ENCODE measurements around the gene PLXNA4. TPM values are rescaled to one million over a fixed set of nuclear protein-coding genes. Genes with fewer than 3 reads are reported as not detected.

PLXNA4 gene
- polyA plus RNA-seq, 2 of the 4 experiments (the other 2 are of a cell fraction) = 0.12 to 0.34 TPM

GRCh38 chr7:132531562-132531961, 44.7 kb downstream of the PLXNA4 start:
- CTCF ChIA-PET = interaction anchor here (0.6 kb wide), 1 partner anchor 11 kb away, joined by 3 read pairs; no protein-coding TSS in a partner anchor
- no peak overlapping the region for H3K4me2 ChIP-seq
- POLR2A ChIA-PET = no interaction called here
- no peaks in the 10 kb centered on the region for H3K4me1 ChIP-seq
- ATAC-seq (no peak), DNase-seq (ENCODE audit: low read depth in 1 of 2, low spot score in 1 of 2) (no peak), FAIRE-seq (no peak)
- no peak overlapping the region for H3K4me3 ChIP-seq
- TF ChIP-seq RFX5 (IDR thresholded peaks at IDR 0.05) (no peak), MAZ (IDR thresholded peaks at IDR 0.05; ENCODE audit: borderline replicate concordance, low read depth, low read length) (no peak), KDM5A (IDR thresholded peaks at IDR 0.05) (no peak), NPAS2 (CRISPR knock-in tag; IDR thresholded peaks at IDR 0.05; ENCODE audit: borderline replicate concordance) (no peak), JUN (IDR thresholded peaks at IDR 0.05) (no peak), HDAC2 (IDR thresholded peaks at IDR 0.05) (no peak), POLR2A (IDR thresholded peaks at IDR 0.05; ENCODE audit: low read length) (no peak), MAFK (IDR thresholded peaks at IDR 0.05; ENCODE audit: partially characterized antibody) (no peak), ZSCAN20 (CRISPR knock-in tag; IDR thresholded peaks at IDR 0.05) (no peak), USF2 (IDR thresholded peaks at IDR 0.05) (no peak), RCOR1 (IDR thresholded peaks at IDR 0.05; ENCODE audit: low read depth, low read length) (no peak), RNF2 (IDR thresholded peaks at IDR 0.05; ENCODE audit: borderline replicate concordance, low read depth) (no peak), TP53 (CRISPR knock-in tag; IDR thresholded peaks at IDR 0.05) (no peak), ZFP36 (IDR thresholded peaks at IDR 0.05; ENCODE audit: borderline replicate concordance, partially characterized antibody) (no peak), ESRRA (IDR thresholded peaks at IDR 0.05; ENCODE audit: borderline replicate concordance, low read length) (no peak), GATA3 (IDR thresholded peaks at IDR 0.05; ENCODE audit: borderline replicate concordance) (no peak)
- no peak overlapping the region for H3K27ac ChIP-seq
- H3K9me3 ChIP-seq = no peaks in the 10 kb centered on the region
- WGBS (ENCODE audit: missing lambda C conversion rate) = 28% methylated on average over 5 of the region's 5 CpGs

- POLR2A ChIA-PET = no interaction called here
- no peak overlapping the region for H3K4me3 ChIP-seq
- no peaks in the 10 kb centered on the region for H3K4me1 ChIP-seq
- H3K27ac ChIP-seq = no peak overlapping the region
- CTCF ChIA-PET = interaction anchor here (0.6 to 1.5 kb wide), 4 partner anchors 9 to 775 kb away, joined by 3 to 5 read pairs (median 4); no protein-coding TSS in a partner anchor
- H3K9me3 ChIP-seq = no peaks in the 10 kb centered on the region
- FAIRE-seq (no peak), DNase-seq (ENCODE audit: low read depth in 1 of 2, low spot score in 1 of 2) (no peak), ATAC-seq (no peak)
- H3K4me2 ChIP-seq = no peak overlapping the region
- no peak for TF ChIP-seq HOXB13 (CRISPR knock-in tag; IDR thresholded peaks at IDR 0.05; ENCODE audit: low read depth)
- TF ChIP-seq ZC3H11A (IDR thresholded peaks at IDR 0.05) = no peak
- no peak for TF ChIP-seq ZFP36 (IDR thresholded peaks at IDR 0.05; ENCODE audit: borderline replicate concordance, partially characterized antibody)
- no peak for TF ChIP-seq HDAC2 (IDR thresholded peaks at IDR 0.05)
- no peak for TF ChIP-seq CBX2 (IDR thresholded peaks at IDR 0.05; ENCODE audit: borderline replicate concordance, low read depth)
- no peak for TF ChIP-seq JUNB (IDR thresholded peaks at IDR 0.05)
- TF ChIP-seq REST (IDR thresholded peaks at IDR 0.05) = no peak
- no peak for TF ChIP-seq NFE2L2 (conservative IDR thresholded peaks at IDR 0.05; ENCODE audit: low read length)
- TF ChIP-seq TP53 (CRISPR knock-in tag; IDR thresholded peaks at IDR 0.05) = no peak
- TF ChIP-seq MYC (IDR thresholded peaks at IDR 0.05; ENCODE audit: borderline replicate concordance, low read length) = no peak
- no peak for TF ChIP-seq ESRRA (IDR thresholded peaks at IDR 0.05; ENCODE audit: borderline replicate concordance, low read length)
- WGBS (ENCODE audit: missing lambda C conversion rate) = 22% methylated on average over 3 of the region's 3 CpGs
Observed at GRCh38 chr7:132528695-132529094, 47.6 kb downstream of the PLXNA4 start.

Measured in A549 (cell line).